Prostate gland (tissue), 1 donor: ENCODE data around the gene CHDH.
A peak's percentile ranks its signal among the peaks of the same experiment; 100 is the strongest.

Experiments used
- POLR2A ChIP-seq: fragments of 450-650 bp; IDR thresholded peaks from one replicate; pipeline ENCODE4 v1.6.1; 2016; ENCODE audit warnings: antibody characterized with exemption, mild to moderate bottlenecking
- POLR2AphosphoS5 ChIP-seq: sonication (generic); formaldehyde crosslinking; IDR thresholded peaks from one replicate; pipeline ENCODE4 v1.6.1; 2017; ENCODE audit warnings: antibody characterized with exemption

DNA sequence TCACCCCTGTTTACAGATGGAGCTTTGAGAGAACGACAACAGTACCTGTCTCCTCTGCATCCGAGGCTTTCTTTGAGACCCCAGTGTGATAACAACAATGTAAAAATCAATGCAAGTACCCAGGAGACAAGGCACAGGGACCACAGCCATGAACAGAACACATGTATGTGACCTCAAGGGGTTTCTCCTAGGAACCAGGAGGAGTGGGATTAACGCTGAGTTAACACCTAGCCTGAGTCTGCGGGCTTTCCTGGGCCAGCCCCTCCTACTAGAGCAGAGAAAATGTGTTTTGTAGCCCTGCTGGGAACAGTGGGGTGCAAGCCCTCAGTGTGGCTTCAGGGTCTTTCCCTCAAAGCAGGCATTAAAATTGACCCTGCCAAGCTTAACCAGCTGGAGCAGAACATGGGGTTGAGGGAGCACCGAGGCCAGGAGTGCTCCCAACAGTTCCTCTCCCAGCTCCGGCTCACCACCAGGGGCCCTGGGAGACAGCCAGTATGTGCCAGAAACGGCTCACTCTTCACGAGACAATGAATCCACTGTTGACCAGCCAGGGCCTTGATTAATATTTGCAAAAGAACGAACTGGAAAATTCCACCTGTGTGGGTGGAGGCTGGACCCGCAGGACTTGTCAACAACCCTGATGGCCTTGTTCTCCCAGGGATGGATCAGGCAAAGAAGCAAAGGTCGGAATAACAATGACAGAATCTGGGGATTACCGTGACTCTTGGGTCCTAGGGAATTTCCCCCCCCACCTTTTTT lies 3.6 kb downstream of the CHDH start:
- TF ChIP-seq POLR2A (peak; percentile 50), POLR2AphosphoS5 (peak; percentile 96)
